HEK293T (cell line): ENCODE measurements around the gene HACE1.

Source experiments
- BHLHE40 ChIP-seq: fragments of 450-650 bp; IDR thresholded peaks from 2 replicates; pipeline ENCODE4 v1.6.1; 2016; ENCODE audit warnings: mild to moderate bottlenecking, moderate library complexity, borderline replicate concordance
- CTBP1 ChIP-seq: fragments of 450-650 bp; IDR thresholded peaks from 2 replicates; pipeline ENCODE4 v1.6.1; 2016; ENCODE audit warnings: borderline replicate concordance
- ELF4 ChIP-seq: fragments of 450-650 bp; IDR thresholded peaks from 2 replicates; pipeline ENCODE4 v1.6.1; 2017; ENCODE audit warnings: antibody characterized with exemption
- FOXK2 ChIP-seq: fragments of 450-650 bp; IDR thresholded peaks from 2 replicates; pipeline ENCODE4 v1.6.1; 2016; ENCODE audit warnings: mild to moderate bottlenecking
- FOXM1 ChIP-seq: fragments of 450-650 bp; IDR thresholded peaks from 2 replicates; pipeline ENCODE4 v1.6.1; 2017; ENCODE audit warnings: mild to moderate bottlenecking, borderline replicate concordance
- HDGF ChIP-seq: fragments of 450-650 bp; IDR thresholded peaks from 2 replicates; pipeline ENCODE4 v1.6.1; 2017; ENCODE audit warnings: antibody characterized with exemption, borderline replicate concordance
- L3MBTL2 ChIP-seq: fragments of 450-650 bp; conservative IDR thresholded peaks from 2 replicates; pipeline ENCODE4 v1.6.1; 2016; ENCODE audit warnings: mild to moderate bottlenecking
- LEF1 ChIP-seq: fragments of 450-650 bp; IDR thresholded peaks from 2 replicates; pipeline ENCODE4 v1.6.1; 2017; ENCODE audit warnings: mild to moderate bottlenecking, borderline replicate concordance
- NFRKB ChIP-seq: fragments of 450-650 bp; IDR thresholded peaks from 2 replicates; pipeline ENCODE4 v1.6.1; 2016; ENCODE audit warnings: mild to moderate bottlenecking, moderate library complexity
- PKNOX1 ChIP-seq: fragments of 450-650 bp; IDR thresholded peaks from 2 replicates; pipeline ENCODE4 v1.6.1; 2016
- SUZ12 ChIP-seq: fragments of 450-650 bp; IDR thresholded peaks from 2 replicates; pipeline ENCODE4 v1.6.1; 2016; ENCODE audit warnings: mild to moderate bottlenecking
- TARDBP ChIP-seq: fragments of 450-650 bp; IDR thresholded peaks from 2 replicates; pipeline ENCODE4 v1.6.1; 2016
- ZNF384 ChIP-seq: fragments of 450-650 bp; IDR thresholded peaks from 2 replicates; pipeline ENCODE4 v1.6.1; 2016

- TF ChIP-seq ELF4 (no peak), NFRKB (no peak), L3MBTL2 (no peak), SUZ12 (no peak), HDGF (no peak), PKNOX1 (no peak), BHLHE40 (no peak), FOXK2 (no peak), CTBP1 (no peak), LEF1 (no peak), TARDBP (no peak), FOXM1 (no peak), ZNF384 (no peak)
These were observed 173.7 kb downstream of the HACE1 start for GRCh38 chr6:104685871-104686549.
